HL-60 (cell line): ENCODE results near the gene FSTL4.

Experiments
- CTCF ChIP-seq: IDR thresholded peaks from one replicate; pipeline ENCODE4 v1.5.1; 2011; ENCODE audit warnings: low read length, control low read depth, inconsistent platforms; ENCODE audit not compliant: insufficient read depth
- POLR2AphosphoS5 ChIP-seq: IDR thresholded peaks from 2 replicates; pipeline ENCODE4 v1.6.1; 2012; ENCODE audit warnings: low read depth
- REST ChIP-seq: IDR thresholded peaks from 2 replicates; pipeline ENCODE4 v1.6.1; 2012; ENCODE audit warnings: low read depth; ENCODE audit not compliant: insufficient replicate concordance

DNA sequence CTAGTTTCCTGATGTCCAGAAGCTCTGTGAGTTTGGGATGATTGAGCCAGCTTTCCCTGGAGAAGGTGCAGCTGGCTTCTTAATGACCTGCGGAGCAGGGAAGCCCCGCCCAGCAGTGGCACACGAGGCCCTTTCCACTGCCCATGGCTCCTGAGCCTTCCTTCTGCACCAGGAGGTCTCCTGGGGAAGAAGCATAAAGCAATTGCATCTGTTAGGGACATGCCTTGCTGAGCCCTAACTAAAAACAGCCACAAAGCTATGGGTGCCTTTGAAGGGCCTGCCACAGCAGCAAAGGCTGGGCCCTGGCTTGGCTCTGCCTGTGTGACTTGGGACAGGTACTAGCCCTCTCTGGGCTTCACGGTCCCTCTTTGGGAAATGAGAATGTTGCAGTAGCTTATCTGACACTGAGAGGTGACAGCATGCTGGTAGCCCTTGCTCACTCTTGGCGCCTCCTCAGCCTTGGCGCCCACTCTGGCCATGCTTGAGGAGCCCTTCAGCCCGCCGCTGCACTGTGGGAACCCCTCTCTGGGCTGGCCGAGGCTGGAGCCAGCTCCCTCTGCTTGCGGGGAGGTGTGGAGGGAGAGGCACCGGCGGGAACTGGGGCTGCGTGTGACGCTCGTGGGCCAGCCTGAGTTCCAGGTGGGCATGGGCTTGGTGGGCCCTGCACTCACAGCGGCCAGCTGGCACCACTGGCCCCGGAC, 218.4 kb downstream of the FSTL4 start:
- no peak for TF ChIP-seq CTCF
- TF ChIP-seq REST: no peak
- no peak for TF ChIP-seq POLR2AphosphoS5
